CD4-positive, CD25-positive, alpha-beta regulatory T cell (primary cell): ENCODE measurements around the gene TEX36. TPM values are rescaled to one million over a fixed set of nuclear protein-coding genes. Genes with fewer than 3 reads are reported as not detected.

Experiments
- ATAC-seq, 2 donors: fragments of 150-1000 bp; cut with Tn5 transposase; one replicate each; pipeline ENCODE4 v1.10.0; 2021; ENCODE audit warnings: low read depth in 2 of 2, moderate number of reproducible peaks in 2 of 2, moderate library complexity in 1 of 2
- DNase-seq, 3 donors: peaks; one replicate each; pipeline versions ENCODE4 v3.0.0 to v3.0.0-alpha.2; 2012 to 2022; ENCODE audit warnings: mixed read lengths in 1 of 3
- H3K27ac ChIP-seq: one replicate; pipeline ENCODE4 v1.7.0; 2013; ENCODE audit warnings: mild to moderate bottlenecking, low read length; ENCODE audit not compliant: insufficient read depth, poor library complexity, severe bottlenecking
- H3K27me3 ChIP-seq: one replicate; pipeline ENCODE4 v1.7.0; 2013; ENCODE audit warnings: low read length; ENCODE audit not compliant: control insufficient read depth, insufficient read depth
- H3K36me3 ChIP-seq: one replicate; pipeline ENCODE4 v1.7.0; 2013; ENCODE audit warnings: mild to moderate bottlenecking, low read length, moderate library complexity; ENCODE audit not compliant: control insufficient read depth, insufficient read depth
- H3K4me1 ChIP-seq: 2 replicates; pipeline ENCODE4 v1.7.0; 2013; ENCODE audit warnings: mild to moderate bottlenecking, low read length; ENCODE audit not compliant: insufficient read depth, control insufficient read depth, poor library complexity, severe bottlenecking
- H3K4me3 ChIP-seq: one replicate; pipeline ENCODE4 v1.7.0; 2013; ENCODE audit warnings: low read depth, mild to moderate bottlenecking, low read length, moderate library complexity
- H3K9me3 ChIP-seq, 2 experiments: 1 replicate in 1 of 2; 2 replicates in 1 of 2; pipeline ENCODE4 v1.7.0; 2013; ENCODE audit warnings: low read length in 2 of 2, mild to moderate bottlenecking in 1 of 2, moderate library complexity in 1 of 2; ENCODE audit not compliant: control insufficient read depth in 2 of 2
- H3K27ac Mint-ChIP-seq, 3 donors: one replicate each; pipeline ENCODE4 v1.8.0; 2020 to 2022; ENCODE audit warnings: mild to moderate bottlenecking in 3 of 3, mixed read lengths in 3 of 3, moderate library complexity in 2 of 3
- H3K27me3 Mint-ChIP-seq: one replicate; pipeline ENCODE4 v1.8.0; 2022; ENCODE audit warnings: mild to moderate bottlenecking, mixed read lengths
- H3K36me3 Mint-ChIP-seq: one replicate; pipeline ENCODE4 v1.8.0; 2020; ENCODE audit warnings: mixed read lengths
- H3K4me1 Mint-ChIP-seq, 4 donors: one replicate each; pipeline ENCODE4 v1.8.0; 2020 to 2022; ENCODE audit warnings: mixed read lengths in 4 of 4, mild to moderate bottlenecking in 1 of 4
- H3K4me3 Mint-ChIP-seq, 4 donors: one replicate each; pipeline ENCODE4 v1.8.0; 2020 to 2022; ENCODE audit warnings: mild to moderate bottlenecking in 4 of 4, mixed read lengths in 4 of 4, moderate library complexity in 3 of 4
- H3K9me3 Mint-ChIP-seq, 7 donors: one replicate each; pipeline ENCODE4 v1.8.0; 2020 to 2022; ENCODE audit warnings: mixed read lengths in 7 of 7, mild to moderate bottlenecking in 3 of 7, moderate library complexity in 2 of 7
- polyA plus RNA-seq, 4 donors: library from polyadenylated mRNA; unstranded; fragments of 300-500 nt; fragmentation: Illumina TruSeq; gene quantifications; one replicate each; pipeline ENCODE4 v1.2.3, GENCODE V29; 2021
- total RNA-seq: library from RNA; stranded (reverse); gene quantifications from one replicate; pipeline ENCODE4 v1.2.3, GENCODE V29; 2022

The TEX36 gene, protein sequence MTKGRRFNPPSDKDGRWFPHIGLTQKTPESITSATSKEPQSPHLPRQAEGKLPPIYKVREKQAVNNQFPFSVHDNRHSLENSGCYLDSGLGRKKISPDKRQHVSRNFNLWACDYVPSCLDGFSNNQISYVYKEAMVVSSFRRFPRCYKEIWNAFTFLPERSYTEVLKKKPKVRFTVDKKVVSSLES
- total RNA-seq: not detected
- polyA plus RNA-seq: not detected

DNA sequence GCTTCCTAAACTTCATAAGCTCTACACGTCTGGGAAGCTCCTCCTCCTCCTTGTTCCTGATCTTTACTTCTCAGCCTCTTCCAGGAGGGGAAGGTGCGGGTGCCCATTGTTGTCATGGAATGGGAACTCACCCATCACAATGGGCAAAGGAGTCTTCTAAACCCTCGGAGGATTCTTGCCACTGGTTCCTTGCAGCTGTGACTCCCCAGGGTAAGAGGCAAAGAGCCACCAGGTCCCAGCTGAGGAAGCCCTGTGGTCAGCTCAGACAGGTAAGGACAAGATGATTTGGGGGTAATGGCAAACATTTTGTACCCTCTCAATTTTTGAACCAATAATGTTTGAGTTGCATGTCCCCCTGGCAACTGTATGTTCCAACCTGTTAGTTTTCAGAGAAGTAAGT, at the start of gene TEX36:
Gene TEX36, minus strand, starts transcription at position 101 of the 400 bp plus-strand sequence. CDS start 174 bp downstream, outside the sequence.
- Mint-ChIP-seq H3K4me1 (no peaks in the 10 kb centered on the region), H3K27me3 (peaks cover 9% of the 10 kb centered on the region), H3K9me3 (peaks cover 0 to 12% (median 3%) of the 10 kb centered on the region in 7 donors), H3K4me3 (no peak within 1 kb of the TSS), H3K27ac (no peak within 1 kb of the TSS), H3K36me3 (no peaks in the 10 kb centered on the region)
- ATAC-seq: no peak
- Histone ChIP-seq H3K36me3 (no peaks in the 10 kb centered on the region), H3K27me3 (peaks cover 2% of the 10 kb centered on the region), H3K4me1 (no peaks in the 10 kb centered on the region), H3K27ac (no peak within 1 kb of the TSS), H3K9me3 (peaks cover 0 to 1% of the 10 kb centered on the region in 2 experiments), H3K4me3 (no peak within 1 kb of the TSS)
- no peak for DNase-seq

DNA sequence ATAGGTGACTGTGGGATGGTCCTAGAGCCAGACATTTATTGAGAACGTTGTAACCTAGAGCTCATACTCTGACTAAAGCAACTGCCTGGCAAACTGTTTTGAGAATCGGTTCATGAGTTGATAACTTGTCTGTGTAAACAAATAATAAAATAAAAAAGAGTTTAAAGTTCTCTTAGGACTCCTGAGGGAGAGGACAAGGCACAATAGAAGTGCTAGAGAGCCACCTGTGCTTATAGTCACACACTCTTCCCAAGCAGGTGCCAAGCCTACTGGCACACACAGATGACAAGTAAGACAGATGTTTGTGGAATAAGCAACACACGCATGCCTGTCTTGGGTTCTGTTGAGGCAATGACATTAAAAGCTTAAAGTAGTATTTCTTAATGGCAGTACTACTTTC, 44.5 kb upstream of the TEX36 start:
- Mint-ChIP-seq H3K4me3 (no peak overlapping the region), H3K36me3 (peaks cover 60% of the 10 kb centered on the region), H3K9me3 (no peaks in the 10 kb centered on the region), H3K4me1 (peaks cover 5 to 20% (median 17%) of the 10 kb centered on the region in 4 donors), H3K27me3 (no peaks in the 10 kb centered on the region), H3K27ac (no peak overlapping the region)
- Histone ChIP-seq H3K4me1 (no peaks in the 10 kb centered on the region), H3K27me3 (no peaks in the 10 kb centered on the region), H3K27ac (no peak overlapping the region), H3K4me3 (no peak overlapping the region), H3K9me3 (no peaks in the 10 kb centered on the region), H3K36me3 (peaks cover 97% of the 10 kb centered on the region)
- no peak for DNase-seq
- ATAC-seq: no peak

DNA sequence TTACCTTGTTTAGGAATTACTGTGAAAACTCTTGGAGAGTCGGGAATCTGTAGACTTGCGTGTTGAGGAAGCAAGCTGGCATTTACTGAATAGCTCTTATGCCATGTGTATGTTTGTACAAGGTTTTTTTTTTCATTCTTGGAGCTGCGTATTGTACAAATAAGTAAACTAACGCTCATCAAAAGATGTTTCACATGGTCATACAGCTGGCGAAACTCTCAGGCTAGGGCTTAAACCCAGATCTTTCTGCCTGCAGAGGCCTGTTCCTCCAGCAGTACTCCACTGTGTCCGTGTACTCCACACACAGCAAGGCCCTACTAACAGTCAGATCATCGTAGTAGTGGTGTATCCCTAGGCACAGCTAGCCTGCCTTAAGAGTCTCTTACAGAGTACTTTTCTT, 44.0 kb upstream of the TEX36 start:
- Histone ChIP-seq H3K4me3 (no peak overlapping the region), H3K36me3 (peaks cover 97% of the 10 kb centered on the region), H3K4me1 (no peaks in the 10 kb centered on the region), H3K27me3 (no peaks in the 10 kb centered on the region), H3K9me3 (no peaks in the 10 kb centered on the region), H3K27ac (no peak overlapping the region)
- no peak overlapping the region for H3K27ac Mint-ChIP-seq
- H3K4me3 Mint-ChIP-seq: no peak overlapping the region
- peaks cover 6 to 25% (median 17%) of the 10 kb centered on the region in 4 donors for H3K4me1 Mint-ChIP-seq
- H3K27me3 Mint-ChIP-seq: no peaks in the 10 kb centered on the region
- DNase-seq (no peak), ATAC-seq (no peak)
- H3K36me3 Mint-ChIP-seq: peaks cover 58% of the 10 kb centered on the region
- H3K9me3 Mint-ChIP-seq: no peaks in the 10 kb centered on the region

DNA sequence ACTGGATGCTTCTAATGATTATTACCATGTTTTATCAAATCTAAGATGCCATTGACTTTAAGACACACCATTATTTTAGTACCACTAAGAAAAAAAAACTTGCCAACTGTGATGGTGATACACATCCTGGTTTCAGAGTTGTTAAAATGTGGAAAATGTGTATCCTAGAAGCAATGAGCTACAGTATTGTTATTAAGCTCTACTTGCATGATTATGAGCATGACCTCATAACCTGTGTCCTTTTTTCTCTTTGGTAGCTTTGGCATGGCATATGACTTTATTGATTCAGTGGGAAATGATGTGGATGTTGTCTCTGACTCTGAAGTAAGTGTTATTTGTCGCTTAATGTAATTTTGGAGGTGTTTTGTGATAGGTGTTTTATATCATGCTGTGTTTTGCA, 39.8 kb upstream of the TEX36 start:
- no peaks in the 10 kb centered on the region for H3K27me3 Mint-ChIP-seq
- peak overlapping the region; percentile 15 to 56 (median 55) for H3K4me3 Mint-ChIP-seq
- ATAC-seq (no peak), DNase-seq (no peak)
- Histone ChIP-seq H3K27ac (no peak overlapping the region), H3K4me3 (no peak overlapping the region), H3K27me3 (no peaks in the 10 kb centered on the region), H3K9me3 (no peaks in the 10 kb centered on the region), H3K36me3 (peaks cover 68% of the 10 kb centered on the region), H3K4me1 (peaks cover 28% of the 10 kb centered on the region)
- H3K27ac Mint-ChIP-seq: no peak overlapping the region
- H3K36me3 Mint-ChIP-seq: peaks cover 32% of the 10 kb centered on the region
- peaks cover 13 to 38% (median 31%) of the 10 kb centered on the region in 4 donors for H3K4me1 Mint-ChIP-seq
- H3K9me3 Mint-ChIP-seq: no peaks in the 10 kb centered on the region

DNA sequence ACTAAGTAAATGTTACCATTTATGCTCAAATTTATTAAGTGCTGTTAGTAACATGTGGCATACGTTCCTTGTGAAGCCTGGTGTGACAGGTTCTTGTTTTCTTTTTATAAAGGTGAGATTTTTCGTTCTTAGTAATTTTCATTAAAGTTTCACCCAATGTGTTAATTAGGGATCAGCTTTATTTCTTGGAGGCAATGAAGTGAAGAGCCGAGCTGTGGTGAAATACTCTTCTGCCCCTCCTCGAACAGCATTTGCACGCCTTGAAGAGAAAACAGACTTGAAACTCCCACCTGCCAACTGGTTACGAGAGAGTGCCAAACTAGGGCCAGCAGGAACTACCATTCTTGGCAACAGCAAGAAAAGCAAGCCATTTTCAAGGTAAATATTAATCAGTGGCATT, 38.1 kb upstream of the TEX36 start:
- Mint-ChIP-seq H3K9me3 (no peaks in the 10 kb centered on the region), H3K27me3 (no peaks in the 10 kb centered on the region), H3K27ac (peak overlapping the region in 1 of 3 donors; percentile 20), H3K36me3 (peaks cover 27% of the 10 kb centered on the region), H3K4me1 (peaks cover 9 to 38% (median 30%) of the 10 kb centered on the region in 4 donors), H3K4me3 (peak overlapping the region; percentile 82 to 98 (median 92))
- peak overlapping the region; percentile 96 for H3K4me3 ChIP-seq
- H3K9me3 ChIP-seq: no peaks in the 10 kb centered on the region
- H3K27me3 ChIP-seq: no peaks in the 10 kb centered on the region
- no peak overlapping the region for H3K27ac ChIP-seq
- peaks cover 50% of the 10 kb centered on the region for H3K36me3 ChIP-seq
- ATAC-seq (no peak), DNase-seq (no peak)
- peaks cover 28% of the 10 kb centered on the region for H3K4me1 ChIP-seq

DNA sequence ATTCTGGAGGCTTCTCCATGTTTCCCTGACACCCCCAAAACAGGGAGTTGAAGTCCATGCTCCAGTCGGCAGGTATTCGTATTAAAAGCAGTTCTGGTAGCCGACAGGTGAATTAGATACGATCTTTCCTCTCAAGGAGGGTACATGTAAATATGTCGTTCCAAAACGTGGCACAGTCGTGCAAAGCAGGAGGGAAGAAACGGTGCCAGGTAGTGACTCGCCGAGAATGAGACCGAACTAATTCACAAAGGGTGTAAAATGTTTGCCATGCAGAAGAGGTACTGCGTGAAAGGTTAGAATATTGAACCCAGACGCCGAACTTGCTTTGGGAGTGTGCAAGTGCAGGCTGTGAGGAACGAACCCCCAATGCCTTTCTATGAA, 37.0 kb upstream of the TEX36 start:
- no peaks in the 10 kb centered on the region for H3K9me3 ChIP-seq
- no peaks in the 10 kb centered on the region for H3K9me3 Mint-ChIP-seq
- H3K27ac Mint-ChIP-seq: peak overlapping the region; percentile 94 to 99 (median 95)
- H3K36me3 ChIP-seq: peaks cover 41% of the 10 kb centered on the region
- no peaks in the 10 kb centered on the region for H3K27me3 ChIP-seq
- H3K4me1 Mint-ChIP-seq: peaks cover 9 to 38% (median 30%) of the 10 kb centered on the region in 4 donors
- no peaks in the 10 kb centered on the region for H3K27me3 Mint-ChIP-seq
- peak overlapping the region; percentile 97 to 99 (median 98) for H3K4me3 Mint-ChIP-seq
- H3K27ac ChIP-seq: peak overlapping the region; percentile 94
- H3K4me1 ChIP-seq: peaks cover 28% of the 10 kb centered on the region
- peak overlapping the region; percentile 96 for H3K4me3 ChIP-seq
- ATAC-seq (no peak), DNase-seq (no peak)
- H3K36me3 Mint-ChIP-seq: peaks cover 19% of the 10 kb centered on the region

DNA sequence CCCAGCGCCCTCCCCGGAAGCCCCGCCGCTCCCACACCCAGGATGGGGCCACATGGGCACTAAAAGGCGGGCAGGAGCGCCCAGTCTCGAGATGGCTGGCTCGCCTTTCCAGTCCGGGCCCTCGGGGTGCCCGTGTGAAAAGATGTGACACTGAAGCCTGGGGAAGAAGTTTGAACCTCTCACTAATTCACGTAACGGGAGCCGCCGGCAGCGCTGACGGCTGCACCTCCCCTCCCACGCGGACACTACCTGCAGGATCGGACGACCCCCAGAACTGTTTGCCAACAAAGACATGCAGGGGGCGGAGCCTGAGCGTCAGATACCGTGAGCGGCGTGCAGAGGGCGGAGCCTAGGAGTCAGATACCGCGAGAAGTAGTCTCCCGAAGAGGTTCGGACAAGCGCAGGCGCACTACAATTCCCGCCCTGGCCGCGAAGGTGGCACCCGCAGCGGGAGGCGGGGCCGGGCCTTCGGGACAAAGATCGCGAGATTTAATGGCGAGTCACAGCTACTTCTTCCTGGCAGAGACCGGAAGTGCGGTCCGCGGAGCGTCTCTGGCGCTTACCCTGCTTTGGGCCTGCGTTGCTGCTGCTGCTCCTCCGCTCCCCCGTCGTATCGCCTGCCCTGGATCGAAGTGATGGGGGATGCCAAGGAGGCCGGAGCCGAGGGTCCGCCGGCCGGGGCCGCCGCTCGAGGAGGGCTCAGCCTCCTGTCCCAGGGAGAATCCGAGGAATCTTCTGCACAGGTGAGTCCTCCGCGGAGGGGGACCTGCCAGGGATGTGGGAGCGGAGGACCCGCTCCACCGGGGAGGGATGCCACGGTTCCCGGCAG, 36.4 kb upstream of the TEX36 start, which contains the start of gene EDRF1:
Gene EDRF1, plus strand, starts transcription at position 537 of the 829 bp plus-strand sequence. Its CDS starts 99 bp downstream, at position 636.
- Mint-ChIP-seq H3K27me3 (no peaks in the 10 kb centered on the region), H3K4me1 (peaks cover 9 to 38% (median 30%) of the 10 kb centered on the region in 4 donors), H3K36me3 (peaks cover 14% of the 10 kb centered on the region), H3K27ac (peak within 1 kb of the TSS; percentile 94 to 99 (median 95)), H3K4me3 (peak within 1 kb of the TSS; percentile 97 to 99 (median 98)), H3K9me3 (peaks cover 0 to 3% (median 0%) of the 10 kb centered on the region in 7 donors)
- H3K27me3 ChIP-seq: no peaks in the 10 kb centered on the region
- H3K36me3 ChIP-seq: peaks cover 35% of the 10 kb centered on the region
- peak within 1 kb of the TSS; percentile 96 for H3K4me3 ChIP-seq
- peaks cover 28% of the 10 kb centered on the region for H3K4me1 ChIP-seq
- ATAC-seq (peak; percentile 92 to 94), DNase-seq (peak; percentile 99 to 100 (median 99))
- peak within 1 kb of the TSS; percentile 94 for H3K27ac ChIP-seq
- no peaks in the 10 kb centered on the region for H3K9me3 ChIP-seq
